Aorta (tissue), 5 donors: ENCODE data around the gene DUSP21. TPM values are rescaled to one million over a fixed set of nuclear protein-coding genes. Genes with fewer than 3 reads are reported as not detected.

Experiments
- ATAC-seq: fragments of 200-7000 bp; cut with Tn5 transposase; one replicate; pipeline ENCODE4 v1.9.1; 2022; ENCODE audit warnings: moderate library complexity; ENCODE audit not compliant: low FRiP score
- DNase-seq, 2 donors: peaks; one replicate each; pipeline ENCODE4 v3.0.0-alpha.2; 2020
- H3K27ac ChIP-seq, 2 donors: one replicate each; pipeline ENCODE4 v1.5.1; 2013; ENCODE audit warnings: low read length in 2 of 2, mild to moderate bottlenecking in 2 of 2, moderate library complexity in 2 of 2, control low read depth in 1 of 2, inconsistent platforms in 1 of 2, low read depth in 1 of 2
- H3K27me3 ChIP-seq, 2 donors: one replicate each; pipeline ENCODE4 v1.6.1; 2013; ENCODE audit warnings: control low read depth in 1 of 2, low read length in 1 of 2, mild to moderate bottlenecking in 1 of 2, moderate library complexity in 1 of 2; ENCODE audit not compliant: insufficient read depth in 2 of 2, control insufficient read depth in 1 of 2
- H3K36me3 ChIP-seq, 2 donors: one replicate each; pipeline ENCODE4 v1.6.1; 2013; ENCODE audit warnings: control low read depth in 1 of 2, low read length in 1 of 2, mild to moderate bottlenecking in 1 of 2; ENCODE audit not compliant: insufficient read depth in 2 of 2, control insufficient read depth in 1 of 2
- H3K4me1 ChIP-seq, 2 donors: one replicate each; pipeline ENCODE4 v1.6.1; 2013; ENCODE audit warnings: low read length in 2 of 2, control low read depth in 1 of 2, mild to moderate bottlenecking in 1 of 2, moderate library complexity in 1 of 2; ENCODE audit not compliant: insufficient read depth in 2 of 2, control insufficient read depth in 1 of 2
- H3K4me3 ChIP-seq, 2 donors: one replicate each; pipeline ENCODE4 v1.5.1; 2013; ENCODE audit warnings: low read length in 2 of 2, control low read depth in 1 of 2, mild to moderate bottlenecking in 1 of 2
- H3K9me3 ChIP-seq: one replicate; pipeline ENCODE4 v1.6.1; 2013; ENCODE audit warnings: mild to moderate bottlenecking, low read length; ENCODE audit not compliant: control insufficient read depth
- WGBS, 2 donors: extraction: QIAGEN DNeasy Blood & Tissue Kit; methylation state at CpG; one replicate each; pipeline ENCODE4 v1.1.7; 2013; 5-methylcytosine and 5-hydroxymethylcytosine counted together
- intact Hi-C, 2 donors: fragments of 100-400 bp; cut with DNase I; formaldehyde crosslinking; loops; one replicate each; pipeline versions ENCODE4 v1.14.2 to v1.15.0; 2022
- polyA plus RNA-seq, 2 donors: library from polyadenylated mRNA; stranded (reverse); fragments of 200-250 nt; gene quantifications; one replicate each; pipeline ENCODE4 v1.2.3, GENCODE V29; 2013
- total RNA-seq, 2 donors: library from RNA; stranded (reverse); fragmentation: NEBNext Ultra II Directional; extraction: Animal tissue kit (Norgen Biotek cat#: 25700); gene quantifications; one replicate each; pipeline ENCODE4 v1.2.1, GENCODE V29; 2021
- donor health status: healthy with polysubstance abuse.
- donor health status: Bipolar disorder and iron deficiency.
- donor health status: DM: no; HTN: no; CAD: no.
- donor health status: DM: no; HTN: no; CAD: no.
- donor health status: DM: yes; HTN: yes; CAD: no.

Gene DUSP21
- total and polyA plus RNA-seq, 4 donors = not detected

GRCh38 chrX:44873415-44874276 is 29.8 kb downstream of the DUSP21 start:
- Histone ChIP-seq H3K36me3 (no peaks in the 10 kb centered on the region), H3K4me1 (no peaks in the 10 kb centered on the region), H3K27ac (peak overlapping the region; percentile 46 to 66), H3K27me3 (no peaks in the 10 kb centered on the region), H3K9me3 (no peaks in the 10 kb centered on the region), H3K4me3 (peak overlapping the region; percentile 81 to 97)
- DNase-seq (peak; percentile 72 to 89), ATAC-seq (peak; percentile 53)
- WGBS, 2 donors = 0% methylated on average over 60 to 99 of the region's 99 CpGs
- intact Hi-C loops = loop anchor here in 1 of 2 donors (10.0 kb wide), 1 partner anchor 191 kb away; no protein-coding TSS in a partner anchor

GRCh38 chrX:44874420-44875184 is 30.8 kb downstream of the DUSP21 start:
- no peak for DNase-seq
- intact Hi-C loops = loop anchor here (5.0 to 10.0 kb wide), 2 partner anchors 190 to 193 kb away; no protein-coding TSS in a partner anchor
- Histone ChIP-seq H3K27ac (peak overlapping the region; percentile 46 to 66), H3K9me3 (no peaks in the 10 kb centered on the region), H3K4me3 (peak overlapping the region; percentile 81 to 97), H3K27me3 (no peaks in the 10 kb centered on the region), H3K4me1 (no peaks in the 10 kb centered on the region), H3K36me3 (no peaks in the 10 kb centered on the region)
- ATAC-seq = no peak
- WGBS, 2 donors = 0 to 3% methylated on average over 14 of the region's 14 CpGs

GRCh38 chrX:44875185-44875489 is 31.3 kb downstream of the DUSP21 start:
- intact Hi-C loops = loop anchor here (5.0 to 10.0 kb wide), 2 partner anchors 190 to 192 kb away; no protein-coding TSS in a partner anchor
- Histone ChIP-seq H3K27me3 (no peaks in the 10 kb centered on the region), H3K4me1 (no peaks in the 10 kb centered on the region), H3K4me3 (peak overlapping the region; percentile 81 to 97), H3K36me3 (no peaks in the 10 kb centered on the region), H3K9me3 (no peaks in the 10 kb centered on the region), H3K27ac (no peak overlapping the region)
- WGBS, 2 donors = 9 to 34% methylated on average over 5 of the region's 5 CpGs
- DNase-seq (no peak), ATAC-seq (no peak)

- Histone ChIP-seq H3K27ac (no peak overlapping the region), H3K4me1 (no peaks in the 10 kb centered on the region)
- intact Hi-C loops = loop anchor here (5.0 to 10.0 kb wide), 2 partner anchors 189 to 191 kb away; no protein-coding TSS in a partner anchor
These were observed 32.3 kb downstream of the DUSP21 start for GRCh38 chrX:44876086-44876485.

GRCh38 chrX:44876767-44877166 is 32.9 kb downstream of the DUSP21 start:
- no peaks in the 10 kb centered on the region for H3K27me3 ChIP-seq
- H3K36me3 ChIP-seq = no peaks in the 10 kb centered on the region
- 80 to 89% methylated on average over 19 of the region's 19 CpGs for WGBS, 2 donors
- intact Hi-C loops = loop anchor here (5.0 to 10.0 kb wide), 2 partner anchors 188 to 191 kb away; no protein-coding TSS in a partner anchor
- no peaks in the 10 kb centered on the region for H3K4me1 ChIP-seq
- no peak for DNase-seq
- H3K9me3 ChIP-seq = no peaks in the 10 kb centered on the region
- no peak overlapping the region for H3K27ac ChIP-seq
- ATAC-seq = no peak
- H3K4me3 ChIP-seq = no peak overlapping the region

More at GRCh38 chrX:44876086-44876485, 32.3 kb downstream of the DUSP21 start:
- H3K27me3 ChIP-seq = no peaks in the 10 kb centered on the region
- 11 to 42% methylated on average over 4 of the region's 4 CpGs for WGBS, 2 donors
- no peak for DNase-seq
- no peaks in the 10 kb centered on the region for H3K9me3 ChIP-seq
- no peaks in the 10 kb centered on the region for H3K36me3 ChIP-seq
- no peak for ATAC-seq
- no peak overlapping the region for H3K4me3 ChIP-seq

GRCh38 chrX:44878780-44879179 is 35.0 kb downstream of the DUSP21 start:
- intact Hi-C loops = loop anchor here (5.0 to 10.0 kb wide), 2 partner anchors 186 to 189 kb away; no protein-coding TSS in a partner anchor
- DNase-seq = no peak
- H3K4me3 ChIP-seq = no peak overlapping the region
- no peaks in the 10 kb centered on the region for H3K36me3 ChIP-seq
- 86 to 94% methylated on average over 8 of the region's 8 CpGs for WGBS, 2 donors
- no peaks in the 10 kb centered on the region for H3K4me1 ChIP-seq
- no peak overlapping the region for H3K27ac ChIP-seq
- no peak for ATAC-seq
- H3K9me3 ChIP-seq = no peaks in the 10 kb centered on the region
- H3K27me3 ChIP-seq = no peaks in the 10 kb centered on the region

GRCh38 chrX:44881549-44881948 is 37.7 kb downstream of the DUSP21 start:
- Histone ChIP-seq H3K27me3 (no peaks in the 10 kb centered on the region), H3K36me3 (no peaks in the 10 kb centered on the region), H3K27ac (no peak overlapping the region), H3K4me3 (no peak overlapping the region), H3K9me3 (no peaks in the 10 kb centered on the region), H3K4me1 (no peaks in the 10 kb centered on the region)
- intact Hi-C loops = no loop called here
- 97% methylated on average over 10 of the region's 10 CpGs for WGBS, 2 donors
- no peak for ATAC-seq
- no peak for DNase-seq

GRCh38 chrX:44882635-44883034 is 38.8 kb downstream of the DUSP21 start:
- H3K4me1 ChIP-seq = peaks cover 0 to 2% of the 10 kb centered on the region in 2 donors
- intact Hi-C loops = no loop called here

More at GRCh38 chrX:44882635-44883034, 38.8 kb downstream of the DUSP21 start:
- H3K27ac ChIP-seq = no peak overlapping the region
- H3K9me3 ChIP-seq = no peaks in the 10 kb centered on the region
- DNase-seq (no peak), ATAC-seq (no peak)
- no peak overlapping the region for H3K4me3 ChIP-seq
- H3K27me3 ChIP-seq = no peaks in the 10 kb centered on the region
- H3K36me3 ChIP-seq = no peaks in the 10 kb centered on the region
